Fibroblast of skin of left biceps (primary cell): ENCODE measurements around the gene GCH1.
"Not testable (repeated sequence)": the region's sequence is repeated elsewhere in the genome, so short reads cannot be mapped to it uniquely, and the experiment has no call there.

Source experiments
- DNase-seq, 2 experiments: peaks; one replicate each; pipeline ENCODE4 v3.0.0-alpha.2; 2013; ENCODE audit warnings: low read depth in 2 of 2

GCH1 gene

DNA sequence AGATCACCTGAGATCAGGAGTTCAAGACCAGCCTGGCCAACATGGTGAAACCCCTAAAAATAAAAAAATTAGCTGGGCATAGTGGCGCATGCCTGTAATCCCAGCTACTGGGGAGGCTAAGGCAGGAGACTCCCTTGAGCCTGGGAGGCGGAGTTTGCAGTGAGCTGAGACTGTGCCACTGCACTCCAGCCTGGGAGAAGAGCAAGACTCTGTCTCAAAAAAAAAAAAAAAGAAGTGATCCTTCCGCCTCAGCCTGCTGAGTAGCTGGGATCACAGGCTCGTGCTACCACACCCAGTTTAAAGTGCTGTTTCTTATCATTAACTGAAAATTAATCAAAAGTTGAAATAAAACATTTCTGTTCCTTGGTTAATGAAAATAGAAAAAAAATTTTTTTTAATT is 6.3 kb upstream of the GCH1 start:
- not testable (repeated sequence) for DNase-seq

GRCh38 chr14:54908190-54908589 is 5.6 kb upstream of the GCH1 start:
- DNase-seq: no peak

DNA sequence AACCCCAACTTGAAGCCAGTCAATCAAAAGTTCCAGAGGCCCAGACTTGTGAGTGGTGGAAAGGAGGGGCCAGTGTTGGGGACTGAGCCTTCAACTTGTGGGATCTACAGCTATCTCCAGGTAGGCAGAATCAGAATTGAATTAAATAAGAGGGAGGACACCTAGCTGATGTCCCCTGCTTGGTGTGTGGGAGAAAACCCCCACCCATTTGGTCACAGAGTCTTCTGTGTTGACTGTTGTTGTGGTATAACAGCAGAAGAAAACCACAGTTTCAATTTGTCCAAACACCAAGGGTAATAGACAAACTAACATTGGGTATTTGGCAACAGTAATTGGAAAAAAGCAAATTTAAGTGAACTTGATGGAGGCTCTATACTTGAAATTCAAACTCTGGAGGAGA is 3.4 kb upstream of the GCH1 start:
- no peak for DNase-seq

DNA sequence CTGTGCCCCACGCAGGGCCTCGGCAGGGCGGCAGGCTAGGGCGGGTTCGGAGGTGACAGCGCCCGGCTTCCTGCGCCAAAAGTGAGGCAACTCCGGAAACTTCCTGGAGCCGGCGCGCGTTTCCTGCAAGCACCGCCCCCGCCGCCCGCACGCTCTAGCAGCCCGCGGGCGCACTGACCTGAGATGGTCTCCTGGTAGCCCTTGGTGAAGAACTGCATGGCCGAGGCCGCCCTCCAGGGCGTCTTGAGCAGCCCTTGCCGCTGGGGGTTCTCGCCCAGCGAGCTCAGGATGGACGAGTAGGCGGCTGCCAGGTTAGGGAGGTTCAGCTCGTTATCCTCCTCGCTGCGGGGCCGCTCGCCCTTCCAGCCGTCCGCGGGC is 494 bp downstream of the GCH1 start:
- no peak for DNase-seq

DNA sequence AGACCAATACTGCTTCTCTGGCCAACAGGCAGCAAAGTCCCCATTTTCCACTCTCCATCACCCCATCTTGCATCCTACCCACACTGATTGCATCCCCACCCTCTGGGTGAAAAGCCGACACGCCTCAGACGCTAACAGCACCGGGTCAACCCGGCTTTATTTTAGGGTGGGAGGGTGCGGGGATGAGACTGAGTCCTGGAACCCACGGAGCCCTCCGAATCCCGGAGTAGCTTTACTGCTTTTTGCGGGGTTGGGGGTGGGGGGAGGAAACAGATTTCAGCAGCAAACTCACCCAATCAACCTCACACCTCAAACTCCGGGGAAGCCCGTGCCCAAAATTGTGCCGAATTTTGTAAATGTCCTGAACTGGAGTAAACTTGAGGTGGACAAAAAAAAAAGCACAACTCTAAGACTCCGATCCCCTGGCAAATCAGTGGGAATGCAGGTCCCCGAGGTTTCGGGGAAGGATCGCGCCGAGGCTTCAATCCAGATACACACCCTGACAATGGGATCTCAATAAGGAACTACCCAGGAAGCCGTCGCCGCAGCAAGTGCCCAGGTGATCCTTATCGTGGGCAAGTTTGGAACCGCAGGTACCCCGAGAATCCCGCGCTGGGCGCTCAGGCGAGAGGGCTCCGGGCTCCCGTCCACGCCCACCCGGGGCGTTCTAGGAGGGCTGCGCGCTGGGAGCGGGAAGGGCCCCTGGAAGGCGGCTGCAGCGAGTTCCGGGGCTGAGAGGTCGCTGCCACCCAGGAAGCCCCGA is 1.1 kb downstream of the GCH1 start:
- no peak for DNase-seq

GRCh38 chr14:54899573-54899972 is 3.1 kb downstream of the GCH1 start:
- DNase-seq: no peak

GRCh38 chr14:54897809-54898555 is 4.6 kb downstream of the GCH1 start:
- DNase-seq: not testable (repeated sequence)

GRCh38 chr14:54895683-54896082 is 6.9 kb downstream of the GCH1 start:
- no peak for DNase-seq

GRCh38 chr14:54894995-54895394 is 7.6 kb downstream of the GCH1 start:
- DNase-seq: no peak

GRCh38 chr14:54893151-54893760 is 9.4 kb downstream of the GCH1 start:
- no peak for DNase-seq

- DNase-seq: no peak
Measured at GRCh38 chr14:54891471-54892245, 11.0 kb downstream of the GCH1 start.

DNA sequence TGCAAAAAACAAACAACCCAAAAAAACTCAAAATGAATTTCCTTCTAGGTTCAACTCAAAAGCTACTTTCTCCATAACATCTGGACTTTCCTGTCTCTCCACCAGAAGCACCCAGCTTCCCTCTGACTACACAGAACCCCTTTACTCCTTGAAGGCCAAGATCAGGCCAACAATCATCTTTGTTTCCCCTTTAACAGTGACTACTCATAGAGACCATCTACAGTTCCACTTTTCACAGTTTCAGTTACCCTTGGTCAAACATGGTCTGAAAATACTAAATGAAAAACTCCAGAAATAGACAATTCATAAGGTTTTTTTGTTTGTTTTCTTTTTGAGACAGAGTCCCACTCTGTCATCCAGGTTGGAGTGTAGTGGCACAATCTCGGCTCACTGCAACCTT is 11.8 kb downstream of the GCH1 start:
- no peak for DNase-seq

GRCh38 chr14:54889919-54890318 is 12.7 kb downstream of the GCH1 start:
- no peak for DNase-seq

GRCh38 chr14:54882521-54882920 is 20.1 kb downstream of the GCH1 start:
- no peak for DNase-seq

DNA sequence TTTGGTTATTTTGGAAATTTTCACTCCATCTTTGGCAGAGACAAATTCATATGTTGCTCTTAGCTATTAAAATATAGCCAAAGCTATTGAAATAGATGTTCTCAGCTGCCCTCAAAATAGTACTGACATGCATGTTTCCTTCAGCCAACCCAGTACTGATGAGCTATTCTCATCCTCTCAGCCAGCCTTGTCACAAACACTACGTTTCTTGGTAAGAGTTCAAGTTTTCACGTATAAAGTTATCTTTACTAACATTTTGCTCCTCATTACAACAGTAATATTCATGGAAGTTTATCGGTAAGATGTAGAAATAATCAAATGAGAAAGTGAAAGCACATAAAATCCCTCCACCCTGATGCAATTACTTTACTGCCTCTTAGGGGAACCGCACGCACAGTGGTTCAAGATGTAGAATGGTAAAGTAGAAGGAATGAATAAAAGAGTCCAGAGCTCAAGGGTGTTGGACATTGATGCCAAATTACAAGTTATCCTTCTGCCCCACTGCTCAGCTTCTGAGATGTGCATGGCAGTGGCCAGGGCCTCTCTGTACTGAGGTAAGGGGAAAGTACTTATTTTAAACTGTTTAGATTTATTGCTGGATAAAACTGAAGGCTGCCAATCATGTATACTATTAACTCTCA is 20.7 kb downstream of the GCH1 start:
- DNase-seq: no peak

DNA sequence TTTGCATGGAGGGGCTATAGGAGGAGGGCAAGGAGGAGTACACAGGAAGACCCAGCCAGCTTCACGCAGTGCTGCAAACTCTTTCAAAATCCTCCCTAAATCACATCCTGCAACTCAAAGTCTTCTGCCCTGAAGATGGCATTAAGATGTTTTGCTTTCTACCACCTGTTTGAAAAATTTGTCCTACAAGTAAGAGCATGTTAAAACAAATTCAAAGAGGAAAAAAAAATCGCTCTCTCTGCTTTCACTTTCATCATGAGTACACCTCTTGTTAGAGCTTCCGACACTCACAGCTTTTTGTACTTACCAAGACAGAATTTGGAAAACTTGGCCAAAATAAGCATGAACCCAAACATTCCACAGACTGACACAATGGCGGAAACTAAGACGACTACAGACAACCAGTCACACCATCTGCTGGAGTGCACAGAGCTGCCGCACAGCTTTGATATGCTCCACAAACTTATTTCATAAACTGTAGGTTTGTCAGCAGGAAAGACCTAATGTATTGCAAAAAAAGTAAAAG is 21.3 kb downstream of the GCH1 start:
- DNase-seq: no peak

GRCh38 chr14:54877703-54878021 is 25.0 kb downstream of the GCH1 start:
- DNase-seq: no peak

DNA sequence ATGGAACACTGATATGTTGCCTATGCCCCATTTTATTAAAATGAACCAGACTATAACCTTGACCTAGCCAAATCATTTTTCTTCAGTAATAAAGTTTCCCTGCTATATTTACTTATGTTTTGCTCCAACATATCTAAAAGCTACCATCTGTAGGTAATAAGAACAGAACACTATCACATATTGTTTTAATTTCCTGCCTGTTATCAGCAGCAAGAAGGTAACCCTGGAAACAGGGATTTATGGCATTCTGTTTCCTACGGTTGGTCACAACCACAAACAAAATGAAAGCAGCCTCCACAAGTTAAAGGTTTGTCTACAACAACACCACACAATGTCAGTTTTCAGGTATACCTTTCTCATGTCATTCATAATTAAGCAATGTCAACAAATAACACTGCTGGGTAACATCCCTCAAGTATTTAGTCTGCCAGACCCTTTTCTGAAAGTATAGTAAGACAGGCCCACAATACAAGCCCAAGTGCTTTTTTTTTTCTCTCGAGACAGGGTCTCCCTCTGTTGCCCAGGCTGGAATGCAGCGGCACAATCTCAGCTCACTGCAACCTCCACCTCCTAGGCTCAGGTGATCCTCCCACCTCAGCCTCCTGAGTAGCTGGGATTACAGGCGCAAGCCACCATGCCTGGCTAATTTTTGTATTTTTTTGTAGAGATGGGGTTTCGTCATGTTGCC is 25.5 kb downstream of the GCH1 start:
- DNase-seq: no peak

DNA sequence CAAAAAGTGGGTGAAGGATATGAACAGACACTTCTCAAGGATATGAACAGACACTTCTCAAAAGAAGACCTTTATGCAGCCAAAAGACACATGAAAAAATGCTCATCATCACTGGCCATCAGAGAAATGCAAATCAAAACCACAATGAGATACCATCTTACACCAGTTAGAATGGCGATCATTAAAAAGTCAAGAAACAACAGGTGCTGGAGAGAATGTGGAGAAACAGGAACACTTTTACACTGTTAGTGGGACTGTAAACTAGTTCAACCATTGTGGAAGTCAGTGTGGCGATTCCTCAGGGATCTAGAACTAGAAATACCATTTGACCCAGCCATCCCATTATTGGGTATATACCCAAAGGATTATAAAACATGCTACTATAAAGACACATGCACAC is 27.0 kb downstream of the GCH1 start:
- DNase-seq: not testable (repeated sequence)

- not testable (repeated sequence) for DNase-seq
Measured at GRCh38 chr14:54870154-54871090, 32.2 kb downstream of the GCH1 start.
